Tibial nerve (tissue), 4 donors: ENCODE results near the gene SUSD5.

ENCODE experiments used
- EP300 ChIP-seq, 2 donors: sonication (generic); formaldehyde crosslinking; IDR thresholded peaks; one replicate each; pipeline ENCODE4 v1.6.1; 2017; ENCODE audit warnings: antibody characterized with exemption in 2 of 2, mild to moderate bottlenecking in 1 of 2
- POLR2A ChIP-seq, 2 donors: fragments of 450-650 bp; IDR thresholded peaks; one replicate each; pipeline ENCODE4 v1.6.1; 2017; ENCODE audit warnings: antibody characterized with exemption in 2 of 2, mild to moderate bottlenecking in 2 of 2, moderate library complexity in 2 of 2
- TF ChIP-seq, protein P1 (sequence below), 5 experiments: fragments of 200-600 bp in 3 of 5; fragments of 450-650 bp in 2 of 5; sonication (generic) in 3 of 5; IDR thresholded peaks; one replicate each; pipeline ENCODE4 v1.5.1; 2016 to 2019; ENCODE audit warnings: antibody characterized with exemption in 5 of 5, mild to moderate bottlenecking in 3 of 5, moderate library complexity in 2 of 5

DNA sequence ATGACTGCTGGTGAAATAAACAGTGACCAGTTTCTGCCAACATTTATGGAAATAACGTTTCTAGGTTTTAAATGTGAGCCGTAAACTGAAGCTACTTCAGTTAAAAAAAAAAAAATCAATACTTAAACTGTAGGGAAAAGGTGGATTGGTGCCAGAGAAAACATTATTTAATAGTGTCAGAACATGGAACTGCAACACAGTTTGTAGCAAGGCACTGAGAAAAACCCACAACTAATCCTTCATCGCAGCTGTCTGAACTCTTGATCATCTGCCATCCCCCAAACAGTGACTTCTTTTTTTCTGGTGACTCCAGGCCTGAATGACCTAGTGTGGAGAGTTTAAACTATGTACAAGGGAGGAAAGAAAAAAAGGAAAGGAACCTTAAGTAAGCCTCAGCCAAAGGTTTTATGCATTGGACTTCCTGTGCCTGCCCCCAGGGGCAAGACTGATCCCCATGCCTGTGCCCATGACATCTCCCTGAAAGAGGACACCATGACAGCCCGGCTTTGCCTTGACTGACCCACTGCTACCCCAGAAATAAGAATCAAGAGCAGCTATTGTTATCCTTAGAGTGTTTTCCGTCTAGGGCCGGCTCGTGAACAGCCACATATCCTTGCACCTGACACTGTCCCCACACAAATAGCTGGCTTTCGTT is 71.7 kb downstream of the SUSD5 start:
- no peak for TF ChIP-seq EP300 (IDR thresholded peaks at IDR 0.05)
- TF ChIP-seq POLR2A (IDR thresholded peaks at IDR 0.05), result no peak
- TF ChIP-seq, protein P1, sequence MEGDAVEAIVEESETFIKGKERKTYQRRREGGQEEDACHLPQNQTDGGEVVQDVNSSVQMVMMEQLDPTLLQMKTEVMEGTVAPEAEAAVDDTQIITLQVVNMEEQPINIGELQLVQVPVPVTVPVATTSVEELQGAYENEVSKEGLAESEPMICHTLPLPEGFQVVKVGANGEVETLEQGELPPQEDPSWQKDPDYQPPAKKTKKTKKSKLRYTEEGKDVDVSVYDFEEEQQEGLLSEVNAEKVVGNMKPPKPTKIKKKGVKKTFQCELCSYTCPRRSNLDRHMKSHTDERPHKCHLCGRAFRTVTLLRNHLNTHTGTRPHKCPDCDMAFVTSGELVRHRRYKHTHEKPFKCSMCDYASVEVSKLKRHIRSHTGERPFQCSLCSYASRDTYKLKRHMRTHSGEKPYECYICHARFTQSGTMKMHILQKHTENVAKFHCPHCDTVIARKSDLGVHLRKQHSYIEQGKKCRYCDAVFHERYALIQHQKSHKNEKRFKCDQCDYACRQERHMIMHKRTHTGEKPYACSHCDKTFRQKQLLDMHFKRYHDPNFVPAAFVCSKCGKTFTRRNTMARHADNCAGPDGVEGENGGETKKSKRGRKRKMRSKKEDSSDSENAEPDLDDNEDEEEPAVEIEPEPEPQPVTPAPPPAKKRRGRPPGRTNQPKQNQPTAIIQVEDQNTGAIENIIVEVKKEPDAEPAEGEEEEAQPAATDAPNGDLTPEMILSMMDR (IDR thresholded peaks at IDR 0.05), result no peak
